ENCODE data around the gene AGO1. TPM values are rescaled to one million over a fixed set of nuclear protein-coding genes. Genes with fewer than 3 reads are reported as not detected.

Gene AGO1
- polyA plus RNA-seq, 2 of the 4 experiments (the other 2 are of a cell fraction): 5.6 to 7.0 TPM

Other genes starting within 250 kb of the AGO1 start
- gene PSMB2, start 241.7 kb upstream of the AGO1 start, polyA plus RNA-seq (2011; rRNA removed): 88.3 and 89.7 TPM in 2 replicates
- gene PSMB2, start 241.7 kb upstream of the AGO1 start, polyA plus RNA-seq (2017; fragmentation: RNase III; extraction: RNeasy Plus Mini Kit Qiagen cat#74134 plus additional on column Dnase treatment): 79.3 to 87.3 TPM (median 84.6 TPM) in 3 replicates
- gene C1orf216, start 164.3 kb upstream of the AGO1 start, polyA plus RNA-seq (2011; rRNA removed): 12.0 and 12.1 TPM in 2 replicates
- gene C1orf216, start 164.3 kb upstream of the AGO1 start, polyA plus RNA-seq (2017; fragmentation: RNase III; extraction: RNeasy Plus Mini Kit Qiagen cat#74134 plus additional on column Dnase treatment): 14.7 to 18.0 TPM (median 17.7 TPM) in 3 replicates
- 13.6 and 17.5 TPM in 2 replicates for gene CLSPN, start 113.2 kb upstream of the AGO1 start, polyA plus RNA-seq (2011; rRNA removed)
- 17.5 to 19.0 TPM (median 18.4 TPM) in 3 replicates for gene CLSPN, start 113.2 kb upstream of the AGO1 start, polyA plus RNA-seq (2017; fragmentation: RNase III; extraction: RNeasy Plus Mini Kit Qiagen cat#74134 plus additional on column Dnase treatment)
- 4.7 and 6.9 TPM in 2 replicates for gene AGO4, start 75.2 kb upstream of the AGO1 start, polyA plus RNA-seq (2011; rRNA removed)
- 2.2 to 4.1 TPM (median 3.1 TPM) in 3 replicates for gene AGO4, start 75.2 kb upstream of the AGO1 start, polyA plus RNA-seq (2017; fragmentation: RNase III; extraction: RNeasy Plus Mini Kit Qiagen cat#74134 plus additional on column Dnase treatment)
- gene AGO3, start 47.9 kb downstream of the AGO1 start, polyA plus RNA-seq (2011; rRNA removed): 14.7 and 19.8 TPM in 2 replicates
- gene AGO3, start 47.9 kb downstream of the AGO1 start, polyA plus RNA-seq (2017; fragmentation: RNase III; extraction: RNeasy Plus Mini Kit Qiagen cat#74134 plus additional on column Dnase treatment): 3.8 to 4.3 TPM (median 4.3 TPM) in 3 replicates
- 0.08 TPM in 1 of 2 replicates, not detected in the other for gene TEKT2, start 200.9 kb downstream of the AGO1 start, polyA plus RNA-seq (2011; rRNA removed)
- gene TEKT2, start 200.9 kb downstream of the AGO1 start, polyA plus RNA-seq (2017; fragmentation: RNase III; extraction: RNeasy Plus Mini Kit Qiagen cat#74134 plus additional on column Dnase treatment): 0.05 to 0.12 TPM in 2 of 3 replicates, not detected in the other
- gene ADPRS, start 205.7 kb downstream of the AGO1 start, polyA plus RNA-seq (2011; rRNA removed): 14.3 and 14.6 TPM in 2 replicates
- gene ADPRS, start 205.7 kb downstream of the AGO1 start, polyA plus RNA-seq (2017; fragmentation: RNase III; extraction: RNeasy Plus Mini Kit Qiagen cat#74134 plus additional on column Dnase treatment): 15.2 to 16.7 TPM (median 16.5 TPM) in 3 replicates
- 0.05 and 0.12 TPM in 2 replicates for gene COL8A2, start 242.0 kb downstream of the AGO1 start, polyA plus RNA-seq (2011; rRNA removed)
- 0.07 to 0.16 TPM (median 0.12 TPM) in 3 replicates for gene COL8A2, start 242.0 kb downstream of the AGO1 start, polyA plus RNA-seq (2017; fragmentation: RNase III; extraction: RNeasy Plus Mini Kit Qiagen cat#74134 plus additional on column Dnase treatment)

All from A549 (cell line).